Inflammatory macrophage treated with lipopolysaccharide for 1 hour (primary cell): ENCODE measurements around the gene DENND6A.
"Not testable (repeated sequence)": the region's sequence is repeated elsewhere in the genome, so short reads cannot be mapped to it uniquely, and the experiment has no call there.

Experiments
- DNase-seq, 2 donors: peaks; one replicate each; pipeline ENCODE4 v3.0.0-alpha.2; 2020 to 2022

DENND6A gene

DNA sequence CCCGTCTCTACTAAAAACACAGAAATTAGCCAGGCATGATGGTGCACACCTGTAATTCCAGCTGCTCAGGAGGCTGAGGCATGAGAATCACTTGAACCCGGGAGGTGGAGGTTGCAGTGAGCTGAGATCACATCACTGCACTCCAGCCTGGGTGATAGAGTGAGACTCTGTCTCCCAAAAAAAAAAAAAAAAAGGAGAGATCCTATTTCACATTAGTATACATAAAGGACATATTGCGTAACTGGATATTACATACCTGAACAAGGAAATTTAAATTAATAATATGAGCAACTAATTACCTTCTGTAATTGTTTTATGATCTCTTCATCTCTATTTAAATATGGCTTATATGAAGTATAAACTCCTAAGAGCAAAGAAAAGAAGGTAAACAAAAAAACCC, 58.6 kb downstream of the DENND6A start:
- not testable (repeated sequence) for DNase-seq

DNA sequence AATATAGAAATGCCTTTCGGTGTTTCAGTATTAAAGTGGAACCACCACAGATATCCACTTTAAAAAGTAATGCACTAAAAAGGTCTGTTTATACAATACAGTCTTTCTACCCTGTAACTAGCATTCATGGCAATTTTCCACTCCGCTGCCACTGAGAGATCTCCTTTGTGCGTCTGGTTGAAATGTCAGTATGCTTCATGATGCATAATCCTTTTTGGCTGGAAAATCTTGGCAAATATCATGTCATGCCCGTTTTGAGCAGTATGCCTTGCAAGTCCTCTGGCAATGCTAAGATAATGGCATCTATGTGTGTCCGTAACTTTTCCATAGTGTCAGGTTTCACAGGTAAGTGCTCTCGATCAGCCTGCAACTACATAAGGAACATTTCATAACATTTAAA, 64.9 kb downstream of the DENND6A start:
- DNase-seq, result no peak

DNA sequence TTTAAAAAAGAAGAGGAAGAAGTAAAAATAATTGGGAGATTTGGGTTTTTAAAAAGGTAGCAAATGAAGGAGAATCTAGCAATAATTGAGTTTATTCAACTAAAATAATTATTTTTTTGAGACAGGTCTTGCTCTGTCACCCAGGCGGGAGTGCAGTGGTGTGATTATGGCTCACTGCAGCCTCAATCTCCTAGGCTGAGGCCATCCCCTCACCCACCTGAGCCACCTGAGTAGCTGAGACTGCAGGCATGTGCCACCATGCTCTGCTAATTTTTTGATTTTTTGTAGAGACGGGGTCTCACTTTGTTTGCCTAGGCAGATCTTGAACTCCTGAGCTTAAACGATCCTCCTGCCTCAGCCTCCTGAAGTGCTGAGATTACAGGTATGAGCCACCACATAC, 68.1 kb downstream of the DENND6A start:
- no peak for DNase-seq

DNA sequence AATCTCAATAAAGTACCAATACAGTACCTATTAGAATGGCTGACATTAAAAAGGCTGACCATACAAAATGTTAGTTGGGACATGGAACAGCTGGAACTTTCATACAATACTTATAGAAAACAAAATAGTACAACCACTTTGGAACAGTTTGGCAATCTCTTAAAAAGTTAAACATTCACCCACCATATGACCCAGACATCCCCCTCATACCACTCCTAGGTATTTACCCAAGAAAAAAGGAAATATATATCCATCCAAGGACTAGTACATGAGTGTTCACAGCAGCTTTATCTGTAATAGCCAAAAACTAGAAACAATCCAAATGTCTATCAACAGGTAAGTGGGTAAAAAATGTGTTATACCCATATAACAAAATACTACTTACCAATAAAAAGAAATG, 70.5 kb downstream of the DENND6A start:
- no peak for DNase-seq

DNA sequence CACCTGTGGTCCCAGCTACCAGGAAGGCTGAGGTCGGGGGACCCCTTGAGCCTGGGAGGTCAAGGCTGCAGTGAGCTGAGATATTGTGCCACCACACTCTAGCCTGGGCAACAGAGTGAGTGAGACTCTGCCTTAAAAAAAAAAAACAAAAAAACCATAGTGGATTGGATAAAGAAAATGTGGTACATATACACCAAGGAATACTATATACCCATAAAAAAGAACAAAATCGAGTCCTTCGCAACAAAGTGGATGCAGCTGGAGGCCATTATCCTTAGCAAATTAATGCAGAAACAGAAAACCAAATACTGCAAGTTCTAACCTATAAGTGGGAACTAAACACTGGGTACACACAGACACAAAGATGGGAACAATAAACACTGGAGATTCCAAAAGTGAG, 75.1 kb downstream of the DENND6A start:
- no peak for DNase-seq

DNA sequence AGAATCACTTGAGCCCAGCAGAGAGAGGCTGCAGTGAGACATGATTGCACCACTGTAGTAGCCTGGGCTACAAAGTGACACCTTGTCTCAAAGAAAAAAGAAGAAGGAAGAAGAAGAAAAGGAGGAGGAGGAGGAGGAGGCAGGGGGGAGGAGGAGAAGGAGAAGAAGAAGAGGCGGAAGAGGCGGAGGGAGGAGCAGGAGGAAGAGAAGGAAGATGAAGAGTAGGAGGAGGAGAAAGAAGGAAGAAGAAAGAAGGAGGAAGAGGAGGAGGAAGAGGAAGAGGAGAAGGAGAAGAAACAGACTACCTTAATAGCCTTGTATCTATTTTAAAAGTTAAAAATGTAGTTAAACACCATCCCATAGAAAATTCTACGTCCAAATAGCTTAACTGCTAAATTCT, 76.6 kb downstream of the DENND6A start:
- DNase-seq, result no peak

DNA sequence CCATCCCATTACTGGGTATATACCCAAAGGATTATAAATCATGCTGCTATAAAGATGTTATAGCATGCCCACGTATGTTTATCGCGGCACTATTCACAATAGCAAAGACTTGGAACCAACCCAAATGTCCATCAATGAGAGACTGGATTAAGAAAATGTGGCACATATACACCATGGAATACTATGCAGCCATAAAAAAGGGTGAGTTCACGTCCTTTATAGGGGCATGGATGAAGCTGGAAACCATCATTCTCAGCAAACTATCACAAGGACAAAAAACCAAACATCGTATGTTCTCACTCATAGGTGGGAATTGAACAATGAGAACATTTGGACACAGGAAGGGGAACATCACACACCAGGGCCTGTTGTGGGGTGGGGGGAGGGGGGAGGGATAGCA, 81.0 kb downstream of the DENND6A start:
- DNase-seq, result not testable (repeated sequence)

DNA sequence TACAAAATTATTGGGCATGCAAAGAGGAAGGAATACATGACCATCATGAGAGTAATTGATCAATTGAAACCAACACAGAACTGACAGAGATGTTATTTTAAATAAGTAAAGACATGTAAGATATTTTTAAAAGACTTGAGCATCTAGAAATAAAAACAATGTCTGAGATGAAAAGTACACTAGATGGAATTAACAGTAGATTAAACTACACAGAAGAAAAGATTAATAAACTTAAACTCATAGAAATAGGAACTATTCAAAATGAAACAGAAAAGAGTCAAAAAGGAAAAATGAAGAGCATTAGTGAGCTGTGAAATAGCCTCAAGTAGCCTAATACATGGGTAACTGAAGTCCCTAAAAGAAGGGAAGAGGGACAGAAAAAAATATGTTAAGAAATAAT, 87.2 kb downstream of the DENND6A start:
- DNase-seq, result no peak

DNA sequence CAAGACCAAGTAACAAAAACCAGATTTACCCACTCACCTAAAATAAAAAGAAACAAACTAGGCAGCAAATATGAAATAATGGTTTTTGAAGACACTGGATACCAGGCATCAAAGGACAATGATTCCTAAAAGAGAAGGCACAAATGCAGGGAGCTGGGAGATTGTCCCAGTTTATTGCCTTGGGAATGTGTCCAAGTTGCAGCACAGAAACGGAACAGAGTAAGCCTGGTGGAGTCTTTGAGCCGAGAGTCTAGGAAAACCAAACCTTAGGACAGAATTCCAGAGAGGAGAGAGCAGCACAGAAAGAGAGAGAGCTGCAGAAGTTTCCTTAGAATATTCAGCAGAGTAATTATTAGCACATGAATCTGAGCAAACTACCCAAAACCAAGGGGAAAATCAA, 87.9 kb downstream of the DENND6A start:
- no peak for DNase-seq

DNA sequence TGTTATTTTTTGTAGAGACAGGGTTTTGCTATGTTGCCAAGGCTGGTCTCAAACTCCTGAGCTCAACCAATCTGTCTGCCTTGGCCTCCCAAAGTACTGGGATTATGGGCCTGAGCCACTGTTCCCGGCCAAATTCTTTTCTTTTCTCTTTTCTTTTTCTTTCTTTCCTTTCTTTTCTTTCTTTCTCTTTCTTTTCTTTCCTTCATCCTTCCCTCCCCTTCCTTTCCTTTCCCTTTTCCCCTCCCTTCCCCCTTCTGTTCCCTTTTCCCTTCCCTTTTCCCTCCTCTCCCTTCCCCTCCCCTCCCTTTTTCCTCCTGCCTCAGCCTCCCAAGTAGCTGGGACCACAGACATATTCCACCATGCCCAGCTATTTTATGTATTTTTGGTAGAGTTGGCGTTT, 92.7 kb downstream of the DENND6A start:
- DNase-seq, result no peak

DNA sequence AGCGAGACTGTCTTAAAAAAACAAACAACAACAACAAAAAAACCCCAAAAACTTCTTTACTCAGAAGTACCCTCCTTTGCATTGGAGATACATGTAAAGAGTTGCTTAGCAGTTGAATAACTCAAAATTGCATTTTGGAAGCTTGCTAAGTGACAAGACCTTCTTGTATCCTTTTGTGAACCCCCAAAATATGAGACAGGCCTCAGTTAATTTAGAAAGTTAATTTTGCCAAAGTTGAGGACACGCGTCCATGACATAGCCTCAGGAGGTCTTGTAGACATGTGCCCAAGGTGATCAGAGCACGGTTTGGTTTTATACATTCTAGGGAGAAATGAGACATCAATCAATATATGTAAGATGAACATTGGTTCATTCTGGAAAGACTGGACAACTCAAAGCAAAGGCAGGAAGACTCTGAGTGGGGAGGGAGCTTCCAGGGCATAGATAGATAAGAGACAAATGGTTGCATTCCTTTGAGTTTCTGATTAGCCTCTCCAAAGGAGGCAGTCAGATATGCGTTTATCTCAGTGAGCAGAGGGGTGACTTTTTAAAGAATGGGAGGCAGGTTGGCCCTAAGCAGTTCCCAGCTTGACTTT, 94.0 kb downstream of the DENND6A start:
- DNase-seq, result no peak

DNA sequence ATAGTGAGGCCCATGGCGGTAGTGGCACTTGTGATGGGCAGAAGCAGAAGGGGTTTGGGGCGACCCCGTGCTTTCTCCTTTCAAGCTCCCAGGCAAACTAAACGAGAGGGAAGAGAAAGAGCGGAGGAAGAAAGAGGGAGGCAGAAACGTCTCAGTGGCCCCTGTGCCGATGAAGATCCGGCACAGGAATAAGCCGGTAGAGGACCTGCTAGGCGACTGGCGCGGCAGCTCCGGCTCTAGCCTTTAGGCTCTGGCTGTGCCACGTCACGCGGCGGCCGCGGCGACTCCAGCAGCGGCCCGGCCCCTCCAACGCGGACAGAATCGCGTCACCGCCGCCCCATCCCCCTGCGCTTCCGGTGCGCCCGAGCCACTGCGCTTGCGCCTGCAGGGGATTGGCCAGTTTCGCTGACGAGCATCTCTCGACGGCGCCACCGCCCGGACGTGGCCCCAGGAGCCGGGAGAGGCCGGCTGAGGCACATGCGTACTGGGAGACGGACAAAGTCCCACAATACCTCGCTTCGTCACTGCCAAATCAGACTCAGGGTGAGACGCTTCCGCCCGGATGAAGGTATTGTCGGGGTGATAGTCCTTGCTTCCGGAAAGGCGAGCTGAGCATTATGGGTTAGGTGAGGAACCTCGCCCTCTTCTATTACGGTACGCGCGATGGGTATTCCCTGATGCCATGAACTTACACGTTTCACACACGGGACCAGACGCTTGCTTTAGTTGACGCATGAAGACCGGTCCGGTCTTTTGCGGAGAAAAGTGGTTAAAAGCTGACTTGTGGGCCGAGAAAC, 95.6 kb downstream of the DENND6A start, which contains the start of gene ARF4:
Gene ARF4, minus strand, starts transcription at position 218 of the 797 bp plus-strand sequence. Its CDS starts 204 bp downstream, at position 14.
- peak; percentile 99 to 100 for DNase-seq

DNA sequence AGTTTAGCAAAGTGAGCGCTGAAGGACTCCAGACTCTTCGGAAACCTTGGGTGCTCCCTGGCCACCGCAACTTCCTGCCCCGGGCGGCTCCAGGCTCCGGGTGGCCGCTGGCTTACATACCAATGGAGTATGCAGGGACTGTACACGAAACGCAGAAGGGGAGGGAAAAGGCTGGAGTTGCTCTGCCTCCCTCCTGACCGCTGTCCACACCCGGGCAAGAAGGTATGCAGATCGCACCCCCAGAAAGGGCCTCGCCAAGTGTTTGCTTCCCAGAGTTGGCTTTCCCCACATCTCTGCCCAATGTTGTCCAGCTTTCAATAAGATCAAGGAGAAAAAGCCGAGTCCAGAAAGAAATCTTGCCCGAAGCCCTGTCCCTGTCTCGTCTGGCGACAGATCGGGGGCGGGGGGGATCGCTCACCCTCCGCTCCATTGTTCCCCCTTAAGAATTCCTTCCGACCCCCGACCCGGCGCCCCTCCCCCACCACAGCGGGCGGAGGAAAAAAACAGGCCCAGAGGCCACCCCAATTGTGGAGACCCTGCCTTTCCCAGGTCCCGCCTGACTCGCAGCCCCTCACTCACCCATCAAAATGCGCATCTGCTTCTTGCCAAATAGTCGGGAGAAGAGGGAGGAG, 96.3 kb downstream of the DENND6A start:
- peak; percentile 82 to 85 for DNase-seq

DNA sequence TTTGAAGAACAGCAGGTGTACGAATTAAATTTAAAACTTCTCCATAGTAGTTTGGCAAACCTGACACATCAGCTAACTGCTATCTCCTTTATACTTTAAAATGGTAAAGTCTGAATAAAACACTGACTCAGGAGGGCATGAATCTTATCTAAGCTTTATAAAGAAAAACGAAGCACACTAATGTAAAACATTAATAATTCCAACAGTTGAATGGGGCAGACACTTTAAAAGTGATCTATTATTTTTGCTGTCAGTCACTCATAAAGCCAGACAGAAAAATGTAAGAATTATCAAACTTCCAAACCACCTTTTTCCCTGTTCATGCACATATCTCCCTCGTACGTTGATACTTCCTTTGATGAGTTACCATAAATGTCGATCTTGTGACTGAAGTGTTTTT, 98.3 kb downstream of the DENND6A start:
- DNase-seq, result no peak

DNA sequence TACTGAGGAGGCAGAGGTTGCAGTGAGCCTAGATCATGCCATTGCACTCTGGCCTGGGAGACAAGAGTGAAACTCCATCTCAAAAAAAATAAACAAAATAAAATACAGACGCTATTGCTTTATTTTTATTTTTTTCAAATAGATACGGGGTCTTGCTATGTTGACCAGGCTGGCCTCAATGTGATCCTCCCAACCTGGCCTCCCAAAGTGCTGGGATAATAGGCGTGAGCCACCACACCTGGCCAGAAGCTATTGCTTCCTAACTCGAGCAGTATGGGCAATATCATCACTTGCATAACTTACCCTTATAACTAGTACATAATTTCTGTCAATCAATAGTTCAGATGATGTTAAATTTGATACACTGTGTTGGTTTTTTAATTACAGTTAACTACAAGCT, 98.7 kb downstream of the DENND6A start:
- no peak for DNase-seq

DNA sequence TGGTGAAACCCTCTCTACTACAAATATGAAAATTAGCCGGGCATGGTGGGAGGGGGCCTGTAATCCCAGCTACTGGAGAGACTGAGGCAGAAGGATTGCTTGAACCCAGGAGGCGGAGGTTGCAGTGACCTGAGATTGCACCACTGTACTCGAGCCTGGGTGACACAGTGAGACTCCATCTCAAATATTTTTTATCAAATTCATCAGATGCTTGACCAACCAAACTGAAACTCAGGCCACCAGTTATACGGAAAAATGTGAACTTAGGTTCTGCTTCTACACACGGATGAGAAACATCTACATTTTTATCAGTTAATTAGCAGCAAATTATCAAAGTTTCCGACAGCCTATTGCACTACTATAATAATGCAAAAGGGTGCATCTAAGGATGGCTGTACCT, 100.6 kb downstream of the DENND6A start:
- DNase-seq, result no peak

DNA sequence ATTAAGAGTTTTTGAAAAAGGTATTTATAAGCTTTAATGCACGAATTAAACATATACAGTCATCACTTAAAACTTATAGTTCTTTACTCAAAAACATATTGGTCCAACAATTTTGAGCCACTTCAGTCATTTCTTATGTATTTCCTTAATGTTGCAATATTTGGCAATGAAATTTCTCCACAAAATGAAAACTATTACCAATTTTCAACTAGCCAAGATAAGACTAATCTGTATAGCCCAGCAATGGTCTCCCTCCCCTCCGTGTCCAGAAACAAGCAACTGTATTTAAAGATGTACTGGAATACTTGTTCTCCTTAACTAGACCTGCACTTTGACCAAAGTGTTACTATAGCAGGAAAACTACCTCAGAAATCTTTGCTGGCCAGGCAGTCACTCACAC, 105.0 kb downstream of the DENND6A start:
- DNase-seq, result no peak

DNA sequence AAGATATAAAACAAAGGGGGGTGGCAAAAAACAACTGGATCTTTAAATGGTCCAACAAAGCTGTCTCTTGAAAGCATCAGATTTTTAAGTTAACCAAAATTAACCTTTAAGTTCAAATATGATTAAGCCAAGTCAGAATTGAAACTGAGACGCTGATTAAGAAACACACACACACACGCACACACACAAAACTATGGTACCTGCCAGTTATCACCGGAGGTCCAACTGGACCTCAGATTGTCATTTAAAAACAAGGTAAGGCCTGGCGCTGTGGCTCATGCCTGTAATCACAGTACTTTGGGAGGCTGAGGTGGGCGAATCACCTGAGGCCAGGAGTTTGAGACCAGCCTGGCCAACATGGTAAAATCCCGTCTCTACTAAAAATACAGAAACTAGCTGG, 106.1 kb downstream of the DENND6A start:
- DNase-seq, result no peak

DNA sequence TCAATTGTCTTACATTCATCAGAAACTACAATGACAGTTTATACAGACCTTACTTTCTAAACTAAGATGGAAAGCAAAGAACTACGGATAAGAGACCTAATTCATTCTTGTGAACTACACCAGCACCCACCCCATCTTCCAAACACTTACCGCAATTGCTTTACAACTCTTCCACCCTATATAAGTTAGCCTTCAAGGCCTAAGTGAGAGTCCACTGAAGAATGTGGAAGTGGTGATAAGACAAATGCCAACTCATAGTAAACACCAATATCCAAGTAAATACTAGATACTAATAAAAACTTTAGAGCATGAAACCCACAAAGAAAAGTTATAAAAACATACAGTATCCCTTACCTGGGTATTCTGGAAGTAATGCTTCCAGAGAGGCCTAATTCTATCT, 109.3 kb downstream of the DENND6A start:
- DNase-seq, result no peak

DNA sequence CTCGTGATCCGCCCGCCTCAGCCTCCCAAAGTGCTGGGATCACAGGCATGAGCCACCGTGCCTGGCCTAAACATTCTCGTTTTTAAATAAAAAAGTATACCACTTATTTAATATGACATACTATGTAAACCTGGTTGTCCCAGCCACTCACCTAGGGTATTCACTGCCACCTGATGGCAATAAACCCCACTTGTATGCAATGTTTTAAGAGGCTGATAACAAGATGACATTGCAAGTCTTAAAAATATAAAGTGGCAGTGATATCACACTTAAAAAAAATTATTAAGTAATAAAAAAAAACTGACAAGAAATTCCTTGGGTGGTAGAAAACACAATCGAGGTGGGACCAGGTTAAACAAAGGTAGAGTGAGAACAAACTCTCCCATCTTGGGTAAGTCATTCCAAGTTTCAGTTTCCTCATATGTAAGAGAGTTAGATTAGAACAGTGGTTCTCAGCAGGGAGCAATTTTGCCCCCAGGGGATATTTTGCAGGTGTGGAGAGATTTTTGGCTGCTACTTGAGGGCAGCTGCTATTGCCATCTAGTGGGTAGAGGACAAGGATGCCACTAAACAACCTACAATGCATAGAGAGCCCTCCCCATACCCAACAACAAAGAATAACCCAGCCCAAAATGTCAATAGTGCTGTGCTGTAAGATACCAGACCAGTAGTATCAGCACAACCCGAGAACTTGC, 110.3 kb downstream of the DENND6A start:
- DNase-seq, result no peak

DNA sequence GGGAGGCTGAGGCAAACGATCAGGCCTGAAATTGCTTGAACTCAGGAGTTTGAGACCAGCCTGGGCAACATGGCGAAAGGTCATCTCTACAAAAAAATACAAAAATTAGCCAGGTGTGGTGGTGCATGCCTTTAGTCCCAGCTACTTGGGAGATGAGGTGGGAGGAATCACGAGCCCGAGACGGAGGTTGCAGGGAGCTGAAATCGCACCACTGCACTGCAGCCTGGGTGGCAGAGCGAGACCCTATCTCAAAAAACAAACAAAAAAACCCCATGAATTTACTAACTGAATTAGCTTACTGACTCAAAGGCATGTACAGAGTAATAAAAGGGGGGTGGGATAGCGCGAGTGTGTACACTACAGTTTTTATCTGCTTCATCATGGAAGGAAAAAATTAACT, 115.1 kb downstream of the DENND6A start:
- no peak for DNase-seq

DNA sequence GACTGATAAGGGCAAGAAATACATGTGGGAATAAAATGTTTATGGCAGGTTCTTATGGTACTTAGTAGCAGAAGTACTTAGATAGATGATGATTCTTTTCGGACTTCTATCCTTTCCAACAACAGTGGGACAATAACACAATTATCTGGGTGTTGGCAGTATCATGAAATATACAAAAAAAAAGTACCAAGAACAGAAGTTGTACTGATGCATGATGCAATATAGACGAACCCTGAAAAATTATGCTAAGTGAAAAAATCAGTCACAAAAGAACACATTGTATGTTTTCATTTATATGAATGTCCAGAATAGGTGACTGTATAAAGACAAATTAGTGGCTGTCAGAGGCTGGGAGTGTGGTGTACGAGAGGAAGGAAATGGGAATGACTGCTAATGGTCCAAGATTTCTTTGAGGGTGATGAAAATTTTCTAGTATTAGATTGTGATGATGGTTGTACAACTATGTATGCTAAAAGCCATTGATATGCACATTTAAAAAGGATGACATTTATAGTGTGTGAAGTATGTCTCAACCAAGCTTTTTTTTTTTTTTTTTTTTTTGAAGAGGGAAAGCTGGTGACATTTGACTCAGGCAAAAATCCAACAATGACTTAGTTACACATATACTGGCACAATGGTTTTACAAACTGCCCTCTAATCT, 116.8 kb downstream of the DENND6A start:
- DNase-seq, result no peak
